Suppressor macrophage treated with lipopolysaccharide for 4 hours (primary cell): ENCODE results near the gene ACTL9.
A peak's percentile ranks its signal among the peaks of the same experiment; 100 is the strongest.

Experiments used
- DNase-seq: peaks from one replicate; pipeline ENCODE4 v3.0.0-alpha.2; 2020

The ACTL9 gene

GRCh38 chr19:8684001-8684902 lies 14.3 kb downstream of the ACTL9 start:
- no peak for DNase-seq

GRCh38 chr19:8682931-8683330 lies 15.7 kb downstream of the ACTL9 start:
- no peak for DNase-seq

GRCh38 chr19:8682472-8682871 lies 16.1 kb downstream of the ACTL9 start:
- no peak for DNase-seq

- peak; percentile 87 for DNase-seq
Measured at GRCh38 chr19:8681345-8682029, 17.1 kb downstream of the ACTL9 start.

GRCh38 chr19:8680676-8681344 lies 17.8 kb downstream of the ACTL9 start:
- DNase-seq: no peak

- no peak for DNase-seq
Measured at GRCh38 chr19:8678244-8678807, 20.3 kb downstream of the ACTL9 start.

- no peak for DNase-seq
Measured at GRCh38 chr19:8675066-8675465, 23.5 kb downstream of the ACTL9 start.

GRCh38 chr19:8673276-8673891 lies 25.2 kb downstream of the ACTL9 start:
- DNase-seq: no peak

GRCh38 chr19:8666814-8667405 lies 31.7 kb downstream of the ACTL9 start:
- no peak for DNase-seq

GRCh38 chr19:8665468-8666213 lies 33.0 kb downstream of the ACTL9 start:
- DNase-seq: no peak

- DNase-seq: no peak
Measured at GRCh38 chr19:8664671-8665057, 33.9 kb downstream of the ACTL9 start.

GRCh38 chr19:8663920-8664670 lies 34.5 kb downstream of the ACTL9 start:
- DNase-seq: peak; percentile 69

- DNase-seq: no peak
Measured at GRCh38 chr19:8662263-8662662, 36.3 kb downstream of the ACTL9 start.

- DNase-seq: no peak
Measured at GRCh38 chr19:8659905-8660304, 38.7 kb downstream of the ACTL9 start.

- no peak for DNase-seq
Measured at GRCh38 chr19:8657869-8658268, 40.7 kb downstream of the ACTL9 start.

- DNase-seq: no peak
Measured at GRCh38 chr19:8655340-8655709, 43.3 kb downstream of the ACTL9 start.

GRCh38 chr19:8654591-8655339 lies 43.8 kb downstream of the ACTL9 start:
- DNase-seq: peak; percentile 70

- DNase-seq: peak; percentile 83
Measured at GRCh38 chr19:8648240-8648639, 50.4 kb downstream of the ACTL9 start.
